Kidney tubule cell (primary cell): ENCODE results near the gene C4orf50.

Source experiments
- DNase-seq: peaks from one replicate; pipeline ENCODE4 v3.0.0-alpha.2; 2018; ENCODE audit warnings: low spot score

Gene C4orf50

DNA sequence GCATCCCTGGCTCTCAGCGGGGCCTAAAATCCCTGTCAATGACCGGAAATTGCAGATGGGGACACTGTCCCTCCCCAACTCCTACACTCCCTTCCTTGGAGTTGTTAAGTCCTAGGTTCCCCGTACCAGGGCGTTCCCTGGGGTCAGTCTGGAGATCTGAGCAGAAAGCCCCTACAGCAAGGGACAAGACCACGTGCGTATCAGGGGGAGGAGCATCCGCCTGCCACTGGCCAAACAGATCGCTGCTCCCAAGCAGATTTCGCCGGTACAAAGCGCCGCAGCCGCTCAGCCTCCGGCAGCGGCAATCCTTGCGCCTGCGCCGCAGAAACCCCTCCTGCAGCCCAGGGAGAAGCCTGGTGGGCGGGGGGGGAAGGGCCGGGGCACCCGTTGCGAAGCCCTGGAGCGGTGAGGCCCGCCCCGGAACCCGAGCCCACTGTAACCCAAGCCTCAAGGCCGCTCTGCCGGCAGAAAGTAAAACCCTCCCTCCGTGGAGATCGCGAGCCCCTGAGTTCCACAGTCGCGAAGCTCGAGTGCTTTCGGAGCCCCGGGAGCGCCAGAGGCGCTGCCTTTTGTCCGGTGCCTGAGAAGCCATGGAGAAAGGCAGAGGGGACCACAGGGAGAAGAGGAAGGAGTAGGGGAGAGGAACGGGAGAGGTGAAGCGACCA lies 128.0 kb downstream of the C4orf50 start:
- no peak for DNase-seq

DNA sequence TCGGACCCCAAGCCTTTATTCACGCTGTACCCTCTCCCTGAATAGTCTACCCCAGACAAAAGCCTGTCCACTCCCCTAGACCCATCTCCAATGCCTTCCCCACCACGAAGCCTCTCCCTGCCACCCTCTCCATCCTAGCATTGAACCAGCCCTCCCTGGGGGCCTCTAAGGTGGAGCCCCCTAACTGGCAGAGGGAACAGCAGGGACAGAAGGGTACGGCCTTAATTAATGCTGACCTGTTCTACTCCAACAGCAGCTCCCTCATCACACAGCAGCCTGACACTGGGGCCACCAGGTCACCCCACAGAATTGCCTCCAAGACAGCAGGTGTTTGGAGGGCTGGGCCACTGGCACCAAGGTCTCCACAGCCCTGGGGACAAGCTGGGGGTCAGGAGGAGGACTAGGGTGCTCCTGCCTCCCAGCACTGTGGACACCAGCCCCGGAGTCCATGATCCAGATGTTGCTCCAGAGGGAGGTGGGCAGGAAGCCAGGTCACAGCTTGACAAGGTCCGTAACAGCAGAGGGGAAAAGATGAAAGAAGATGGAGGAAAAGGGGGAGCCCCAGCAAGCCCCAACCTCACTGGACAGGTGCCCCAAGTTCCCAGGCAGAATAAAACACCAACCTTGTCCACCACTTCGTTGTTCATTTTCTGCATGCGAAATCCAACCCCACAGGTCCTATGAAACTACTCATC lies 129.1 kb downstream of the C4orf50 start:
- DNase-seq: no peak

DNA sequence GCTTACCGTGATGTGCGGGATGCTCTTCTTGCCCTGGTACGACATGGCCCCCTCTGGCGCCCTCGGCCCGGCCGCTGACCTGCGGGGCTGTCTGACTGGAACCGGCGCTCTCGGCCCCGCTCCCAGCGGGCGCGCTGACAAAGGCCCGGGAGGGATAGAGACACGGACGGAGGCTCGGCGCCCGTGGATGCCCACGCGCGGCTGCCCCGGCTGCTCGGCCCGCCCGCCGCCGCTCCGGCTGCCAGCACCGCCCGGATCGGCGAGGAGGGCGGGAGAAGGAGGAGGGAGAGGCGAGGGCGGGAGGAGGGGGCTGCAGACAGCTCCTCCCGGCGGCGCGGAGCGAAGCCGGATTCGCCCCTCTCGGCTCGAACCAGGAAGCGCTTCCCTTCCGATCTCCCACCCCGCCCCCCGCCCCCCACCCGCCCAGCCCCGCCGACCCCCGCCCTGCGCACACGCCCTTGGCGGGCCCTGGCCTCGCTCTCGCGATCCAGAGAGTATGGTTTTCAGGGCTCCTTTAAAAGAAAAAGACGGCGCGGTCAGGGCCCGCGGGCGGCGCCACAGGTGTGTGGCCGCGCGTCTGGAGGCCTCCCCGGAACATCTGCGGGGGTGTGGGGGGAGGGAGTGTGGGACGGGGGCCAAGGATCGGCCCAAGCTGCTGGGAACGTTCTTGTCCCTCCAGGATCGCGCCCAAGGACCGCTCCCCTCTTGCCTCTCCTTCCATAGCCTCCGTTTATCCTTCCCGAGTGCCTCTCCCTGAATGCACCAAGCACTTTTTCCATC lies 129.8 kb downstream of the C4orf50 start:
- DNase-seq: no peak

DNA sequence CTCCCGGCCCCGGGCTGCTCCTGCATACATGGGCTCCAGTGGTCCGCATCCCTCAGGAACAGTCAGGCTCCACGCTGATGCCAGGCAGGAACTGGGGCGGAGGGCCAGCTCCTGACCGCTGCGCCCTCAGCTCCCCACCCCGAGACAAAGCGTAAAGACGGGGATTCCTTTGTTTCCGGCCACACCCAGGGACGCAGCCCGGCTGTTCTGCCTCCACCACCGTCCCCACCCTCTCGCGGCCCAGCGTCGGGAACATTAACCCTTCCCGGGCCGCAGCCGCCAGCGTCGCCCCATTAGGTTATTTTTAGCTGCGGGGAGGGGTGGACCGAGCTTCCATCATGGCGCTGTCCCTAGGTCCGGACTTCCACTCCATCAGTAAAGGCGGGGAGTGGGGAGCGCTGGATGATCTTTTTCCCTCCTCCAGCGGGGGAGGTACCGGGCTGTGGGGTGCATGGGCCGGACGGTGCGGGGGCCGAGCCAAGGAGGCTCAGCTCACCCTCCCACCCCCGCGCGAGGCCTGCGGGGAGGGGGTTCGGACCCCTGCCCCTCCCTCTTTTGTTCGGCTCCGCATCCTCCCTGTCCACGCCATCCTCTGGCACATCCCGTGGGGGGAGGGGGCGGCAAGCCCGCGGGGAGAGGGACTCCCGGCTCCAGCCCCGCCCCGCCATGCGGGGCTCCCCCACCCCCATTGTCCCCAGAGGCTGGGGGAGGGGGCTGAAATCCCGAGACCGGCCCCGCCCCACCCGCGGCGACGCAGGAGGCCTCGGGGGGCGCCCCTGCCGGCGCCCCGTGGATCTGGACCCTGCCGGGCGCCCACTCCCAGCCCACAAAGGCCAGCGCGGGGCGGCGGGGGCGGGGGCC lies 130.6 kb downstream of the C4orf50 start:
- DNase-seq: no peak

DNA sequence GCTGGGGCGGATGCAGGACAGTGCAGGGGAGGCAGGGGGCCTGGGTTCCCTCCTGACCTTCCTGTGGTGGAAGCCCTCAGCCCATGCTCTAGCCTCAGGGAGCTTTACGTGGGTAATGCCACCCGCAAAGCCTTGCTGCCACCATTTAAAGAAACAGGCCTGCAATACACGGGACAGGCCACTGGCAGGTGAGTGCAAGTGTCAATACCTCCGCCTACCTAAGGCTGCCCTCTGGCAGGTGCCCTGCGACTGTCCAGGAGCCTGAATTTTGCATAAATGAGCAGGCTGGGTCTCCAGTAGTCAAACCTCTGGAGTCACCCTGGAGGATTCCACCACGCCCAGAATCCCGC lies 131.2 kb downstream of the C4orf50 start:
- peak; percentile 4 for DNase-seq

DNA sequence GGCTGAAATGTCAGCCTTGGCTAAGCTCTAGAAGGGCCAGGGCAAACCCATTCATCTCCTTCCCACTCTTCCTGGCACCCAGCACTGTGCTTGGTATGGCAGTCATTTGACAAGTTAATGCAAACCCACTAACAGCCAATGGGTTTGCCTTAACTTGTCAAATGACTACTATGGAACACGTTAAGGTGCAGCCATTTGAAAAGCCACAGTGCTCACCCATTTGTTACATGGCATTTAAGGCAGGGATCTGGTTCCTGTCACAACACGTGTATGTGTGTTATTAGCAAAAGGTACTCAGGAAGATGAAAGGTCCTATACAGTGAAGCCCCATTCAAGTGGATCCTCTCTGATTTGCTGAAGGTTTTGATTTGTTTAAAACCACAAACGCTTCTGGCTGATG lies 132.5 kb downstream of the C4orf50 start:
- no peak for DNase-seq

DNA sequence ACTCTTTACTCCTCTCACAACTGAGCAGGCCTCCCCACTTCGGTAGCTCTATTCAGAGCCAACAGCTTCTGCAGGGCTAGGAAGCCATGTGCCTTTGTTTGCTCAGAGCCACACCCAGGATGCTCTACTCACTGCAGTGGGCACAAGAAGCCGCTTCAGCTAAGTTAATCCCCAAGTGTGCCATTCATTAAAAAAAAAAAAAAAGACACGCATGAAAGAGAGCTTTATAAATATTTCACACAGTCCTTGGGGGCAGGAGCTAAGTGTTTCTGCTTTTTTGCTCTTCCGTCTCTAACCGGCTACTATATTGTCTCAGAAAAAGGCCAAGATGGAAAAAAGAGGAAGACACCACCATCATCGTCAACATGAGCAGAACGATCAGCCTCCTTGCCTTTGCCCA lies 133.4 kb downstream of the C4orf50 start:
- no peak for DNase-seq

DNA sequence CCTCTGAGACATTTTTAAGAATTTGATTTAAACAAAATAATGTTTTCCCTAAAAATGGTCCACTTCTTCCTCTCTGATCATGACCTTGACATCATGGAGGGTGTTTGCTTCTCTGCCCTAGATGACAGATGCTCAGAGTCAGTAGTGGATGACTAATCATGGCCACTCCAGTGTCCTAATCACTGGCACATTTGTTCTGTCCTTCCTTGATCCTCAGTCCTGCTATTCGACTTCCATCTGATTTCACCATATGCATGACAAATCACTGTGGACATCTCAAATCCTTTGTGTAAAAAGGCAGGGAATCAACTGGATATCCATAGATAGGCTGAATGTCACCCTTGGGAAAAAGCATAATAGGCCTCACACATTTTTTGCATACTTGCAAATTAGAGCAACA lies 134.3 kb downstream of the C4orf50 start:
- no peak for DNase-seq

DNA sequence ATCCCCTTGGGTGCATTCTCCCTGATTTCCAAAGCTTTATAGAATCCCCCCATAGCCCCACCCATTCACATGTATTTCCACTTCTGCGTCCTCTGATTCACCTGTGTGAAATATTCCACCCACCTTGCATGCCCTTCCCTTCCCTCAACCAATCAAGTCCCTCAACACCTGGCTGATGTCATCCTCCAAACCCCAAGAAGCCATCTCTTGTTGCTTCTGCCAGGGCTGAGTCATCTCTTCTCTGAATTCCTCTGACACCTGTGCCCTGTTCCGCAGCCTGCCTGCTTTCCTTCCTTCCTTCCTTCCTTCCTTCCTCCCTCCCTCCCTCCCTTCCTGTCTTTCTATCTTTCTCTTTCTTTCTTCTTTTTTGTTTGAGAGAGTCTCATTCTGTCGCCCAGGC lies 135.3 kb downstream of the C4orf50 start:
- peak; percentile 26 for DNase-seq

DNA sequence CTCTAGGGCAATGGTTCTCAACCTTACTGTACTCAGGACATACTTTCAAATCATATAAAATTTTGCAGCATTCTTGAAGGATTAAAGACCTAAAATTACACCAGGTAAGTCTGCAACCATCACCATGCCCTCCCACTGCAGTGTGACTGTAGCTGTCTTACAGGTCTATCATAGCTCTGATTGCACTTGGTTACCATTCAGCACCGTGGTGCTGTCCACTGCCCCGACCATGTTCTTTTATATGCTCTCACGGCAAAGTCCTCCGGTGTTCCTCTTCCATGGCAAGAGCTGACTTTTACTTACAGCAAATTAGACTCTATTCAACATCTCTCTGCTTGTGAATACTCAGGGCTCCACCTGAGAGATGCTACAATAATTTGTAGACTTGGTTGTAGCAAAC lies 136.9 kb downstream of the C4orf50 start:
- DNase-seq: no peak

DNA sequence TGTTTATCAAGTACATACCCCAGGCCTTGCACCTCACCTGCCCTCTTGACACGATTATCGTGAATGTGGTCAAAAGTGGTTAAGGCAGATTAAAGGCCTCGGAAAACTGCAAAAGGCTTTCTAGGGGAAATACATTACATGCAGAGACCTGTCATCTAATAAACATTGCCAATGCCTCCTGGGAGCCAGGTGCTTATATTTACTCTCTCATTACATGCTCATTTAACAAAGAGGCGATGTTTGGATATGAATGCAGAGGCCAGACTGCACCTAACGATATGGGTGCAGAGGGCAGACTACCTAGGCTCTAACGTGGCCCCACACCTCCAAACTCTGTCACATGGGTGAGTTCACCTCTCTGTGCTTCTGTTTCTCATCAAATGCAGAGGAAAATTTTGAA lies 139.9 kb downstream of the C4orf50 start:
- no peak for DNase-seq

DNA sequence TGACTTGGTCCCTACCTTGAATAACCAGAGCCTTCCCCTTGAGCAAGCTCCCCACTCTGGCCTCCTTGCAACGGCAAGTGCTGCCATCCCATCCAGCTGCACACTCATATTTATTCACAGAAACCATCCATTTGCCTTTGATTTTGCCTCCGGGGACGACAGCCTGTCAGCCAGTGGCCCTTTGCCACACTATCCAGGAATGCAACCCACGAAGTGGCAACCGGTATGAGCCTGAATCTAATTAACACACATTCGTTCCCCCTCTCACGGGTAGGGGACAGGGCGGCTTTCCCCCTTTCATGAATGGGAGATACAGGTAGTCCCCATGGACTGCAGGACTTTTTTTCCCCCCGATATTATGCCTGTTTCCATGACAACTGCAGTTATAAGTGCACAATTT lies 140.8 kb downstream of the C4orf50 start:
- DNase-seq: no peak

DNA sequence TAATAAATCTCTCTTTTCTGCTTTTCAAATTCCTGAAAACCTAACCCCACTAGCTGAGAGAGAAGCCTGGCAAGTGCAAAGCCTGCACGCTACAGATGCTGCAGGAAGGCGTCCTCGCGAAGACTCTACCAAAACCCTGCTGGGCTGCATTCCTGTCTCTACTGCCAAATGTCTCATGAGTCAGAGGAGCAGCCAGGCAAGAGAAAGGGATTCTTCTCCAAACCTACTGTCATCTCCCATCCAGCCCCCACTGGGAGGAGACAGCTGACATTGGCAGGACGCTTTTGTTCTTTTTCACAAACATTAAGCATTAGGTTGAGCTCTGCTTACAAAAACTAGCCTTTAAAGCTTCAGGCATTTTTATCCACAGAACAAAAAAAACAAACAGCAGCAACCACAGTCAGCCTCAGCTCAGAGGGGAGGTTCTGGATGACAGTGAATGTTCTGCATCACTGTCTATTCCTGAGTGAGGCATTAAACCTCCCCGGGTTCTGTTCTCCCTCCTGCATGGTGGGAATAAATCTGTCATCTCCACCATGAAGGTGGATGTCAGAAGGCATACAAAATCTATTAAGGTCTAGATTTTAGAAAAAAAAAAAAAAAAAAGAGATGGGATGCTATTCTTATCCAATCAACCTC lies 143.3 kb downstream of the C4orf50 start:
- DNase-seq: peak; percentile 23

DNA sequence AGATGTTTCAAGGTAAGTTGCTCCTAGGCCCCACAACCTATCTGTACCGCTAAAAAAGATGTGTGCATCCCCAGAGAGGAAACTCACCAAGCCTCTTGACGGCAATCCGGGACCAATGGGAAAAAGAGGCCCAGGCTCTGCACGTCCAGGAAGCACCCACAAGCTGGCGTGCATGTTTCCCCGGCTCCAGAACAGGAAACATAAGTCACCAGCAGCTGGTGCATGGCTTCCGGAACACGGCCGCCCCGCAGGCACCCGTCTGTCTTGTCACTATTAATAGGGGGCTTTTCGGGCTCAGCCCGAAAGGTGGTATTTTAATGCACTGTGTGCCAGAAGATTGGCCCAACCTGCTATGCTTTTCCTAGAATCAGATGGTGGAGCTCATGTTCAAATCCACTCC lies 147.5 kb downstream of the C4orf50 start:
- DNase-seq: no peak

DNA sequence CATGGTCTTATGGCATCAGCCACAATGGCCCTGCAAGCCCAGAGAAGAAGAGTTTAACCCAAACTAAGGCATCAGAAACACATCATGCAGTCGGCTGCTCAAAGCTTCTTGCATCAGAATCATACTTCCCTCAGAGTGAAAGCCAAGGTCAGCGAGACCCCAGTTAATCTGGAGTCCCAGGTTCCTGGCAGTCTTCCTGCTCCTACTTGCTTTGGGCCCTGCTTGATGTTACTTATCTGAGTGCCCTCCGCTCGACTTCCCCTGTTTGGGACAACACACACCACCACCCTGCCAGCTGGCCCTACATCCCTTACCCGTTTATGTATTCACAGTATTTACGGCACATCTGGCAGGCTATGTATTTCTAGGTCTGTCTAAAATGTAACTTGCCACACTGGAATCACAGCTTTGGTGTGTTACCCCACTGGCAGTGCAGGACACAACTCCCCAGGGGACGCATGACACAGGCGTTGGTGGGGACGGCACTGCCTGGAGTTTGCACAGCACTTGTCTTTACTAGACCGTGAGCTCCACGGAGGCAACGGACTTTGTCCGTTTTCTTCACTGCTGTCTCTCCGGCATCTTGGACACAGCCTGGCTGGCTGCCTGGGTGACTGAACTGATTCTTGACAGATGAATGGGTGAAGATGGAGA lies 148.1 kb downstream of the C4orf50 start:
- no peak for DNase-seq

DNA sequence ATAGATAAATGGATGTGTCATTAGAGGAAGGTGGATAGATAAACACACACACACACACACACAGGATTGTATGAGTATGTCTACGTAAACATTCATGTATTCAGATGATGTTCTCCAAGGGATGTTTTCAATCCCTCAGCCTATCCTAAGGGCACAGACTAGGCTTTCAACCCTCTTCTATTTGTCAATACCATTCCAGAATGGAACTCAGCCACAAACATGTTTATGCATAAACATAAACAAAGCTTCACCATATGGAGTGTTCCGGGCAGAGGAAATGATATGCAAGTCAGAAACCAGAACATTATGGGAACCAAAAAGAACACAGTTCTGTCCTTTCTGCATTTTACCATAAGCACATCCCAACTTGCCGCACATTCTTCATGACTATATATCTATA lies 150.4 kb downstream of the C4orf50 start:
- DNase-seq: no peak

DNA sequence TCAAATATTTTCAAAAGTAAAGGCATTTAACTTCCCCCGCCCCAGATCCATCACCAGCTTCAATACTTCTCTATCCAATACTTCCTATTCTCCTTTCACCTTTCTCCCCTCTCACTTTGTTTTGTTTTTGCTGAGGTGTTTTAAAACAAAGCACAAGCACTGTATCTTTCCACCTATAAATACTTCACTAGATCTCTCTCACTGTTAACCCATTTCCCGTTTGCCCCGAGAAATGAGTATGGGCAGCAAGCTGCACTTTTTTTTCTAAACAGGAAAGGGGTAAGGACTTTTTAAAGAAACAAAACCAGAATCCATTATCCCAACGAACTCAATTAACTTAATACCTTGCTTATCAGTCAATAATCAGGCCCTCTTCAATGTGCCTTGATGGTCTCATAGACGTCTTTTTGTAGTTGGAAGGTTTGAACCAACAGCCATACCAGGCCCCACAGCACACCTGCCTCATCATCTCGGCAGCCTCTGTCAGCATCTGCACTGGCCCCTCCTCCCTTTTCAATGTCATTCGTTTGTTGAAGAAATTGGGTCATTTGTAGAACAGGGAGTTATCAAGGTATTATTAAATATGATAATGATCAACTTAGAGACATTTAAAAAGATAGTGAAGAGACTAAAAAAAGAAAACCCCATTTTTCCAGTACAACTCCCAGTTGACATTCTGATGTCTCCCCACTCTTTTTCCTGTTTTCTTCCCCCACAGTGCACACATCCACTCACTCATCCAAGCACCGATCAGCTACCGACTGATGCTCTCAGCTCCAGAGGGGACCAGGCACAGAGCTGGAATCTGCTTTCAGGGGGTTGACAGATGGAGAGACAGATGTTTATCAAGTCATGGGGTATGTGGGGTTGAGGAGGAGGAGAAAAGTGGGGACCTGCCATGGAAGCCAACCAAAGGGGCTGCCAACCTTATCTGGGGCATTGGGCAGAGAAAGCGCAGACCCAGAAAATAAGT lies 151.1 kb downstream of the C4orf50 start:
- no peak for DNase-seq

DNA sequence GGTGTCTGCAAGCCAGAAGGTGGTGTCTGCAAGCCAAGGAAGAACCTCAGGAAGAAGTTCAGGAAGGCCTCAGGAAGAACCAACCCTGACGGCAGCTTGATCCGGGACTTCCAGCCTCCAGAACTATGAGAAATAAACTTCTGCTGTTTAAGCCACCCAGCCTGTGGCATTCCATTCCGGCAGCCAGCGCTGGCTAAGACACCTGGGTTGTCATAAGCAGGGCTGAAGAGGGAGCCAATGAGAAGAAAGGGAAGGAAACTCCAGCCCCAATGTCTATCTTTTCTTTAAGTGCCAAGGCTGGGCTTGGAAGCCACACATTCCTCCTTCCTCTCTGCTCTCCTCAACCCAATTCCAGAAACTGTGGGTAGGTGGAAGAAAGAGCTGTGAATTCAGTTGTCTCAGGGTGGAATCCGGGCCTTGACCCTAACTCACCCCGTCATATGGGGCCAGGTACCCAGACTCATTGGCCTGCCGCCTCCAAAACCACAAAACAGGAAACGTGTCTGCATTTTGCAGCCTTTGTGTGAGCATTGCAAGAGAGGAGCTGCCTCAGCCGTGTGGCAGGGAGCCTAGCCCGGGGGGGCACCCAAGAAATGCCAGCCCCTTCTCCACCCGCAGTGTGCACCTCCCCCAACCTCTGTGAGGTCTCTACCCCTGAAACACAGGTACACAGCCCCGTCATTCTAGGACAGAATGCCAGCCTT lies 152.2 kb downstream of the C4orf50 start:
- no peak for DNase-seq

DNA sequence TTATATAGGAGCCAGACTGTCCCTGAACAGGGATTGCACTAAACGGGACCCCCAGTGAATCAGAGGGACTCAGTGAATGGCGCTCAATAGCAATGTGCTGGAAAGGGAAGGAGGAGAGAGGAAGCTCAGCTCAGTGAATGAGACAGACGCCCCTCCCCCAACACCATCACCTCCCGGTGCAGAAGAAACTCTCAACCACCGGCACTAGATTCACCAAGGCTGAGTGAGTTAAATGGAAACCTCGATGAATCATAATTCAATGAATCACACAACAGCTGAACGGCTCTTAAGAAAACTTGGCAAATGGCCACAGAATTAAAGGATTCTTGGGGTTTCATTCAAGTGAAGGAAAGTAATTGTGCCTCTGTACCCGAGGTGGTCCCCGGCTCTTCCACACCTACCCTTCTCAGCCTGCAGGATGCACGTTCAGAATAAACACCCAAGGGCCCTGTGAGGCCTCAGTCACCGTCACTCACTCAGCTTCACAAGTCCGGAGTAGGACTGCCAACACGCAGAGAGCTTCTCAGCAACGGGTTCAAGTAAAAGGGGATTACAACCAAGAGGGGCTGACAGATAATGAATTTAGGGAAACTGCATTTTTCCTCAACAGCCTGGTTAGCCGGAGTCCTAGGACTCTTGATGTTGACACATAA lies 154.6 kb downstream of the C4orf50 start:
- DNase-seq: peak; percentile 96
